ENCODE data around the gene KPTN.

KPTN gene

DNA sequence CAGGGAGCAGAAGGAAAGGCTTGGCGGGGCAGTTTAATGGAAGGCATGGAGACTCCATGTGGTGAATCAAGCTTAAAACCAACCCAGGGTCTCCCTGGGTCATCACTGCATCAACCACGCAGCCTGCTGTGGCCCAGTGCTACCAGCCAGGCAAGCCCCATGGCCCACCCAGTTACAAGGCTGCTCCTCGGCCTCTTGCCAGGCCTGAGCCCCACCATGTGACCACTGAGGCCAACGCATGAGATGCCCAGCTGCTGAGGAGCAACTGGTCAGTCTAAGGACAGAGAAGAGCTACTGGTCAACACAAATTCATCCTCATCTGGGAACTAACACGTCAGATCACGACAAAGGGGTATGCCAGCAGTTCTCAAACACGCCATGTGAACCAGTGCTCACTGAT is 15.4 kb upstream of the KPTN start:
- H3K9me3 ChIP-seq (replicated peaks; ENCODE audit: insufficient read depth, low read length), result no peaks in the 10 kb centered on the region
- H3K27me3 ChIP-seq (replicated peaks; ENCODE audit: insufficient read depth, low read length), result no peaks in the 10 kb centered on the region
- H2AFZ ChIP-seq (ENCODE audit: low read length), result no peak overlapping the region
- peaks cover 20% of the 10 kb centered on the region; the same call in 1 of the 2 replicates for H3K79me2 ChIP-seq (ENCODE audit: low read length)
- no peak overlapping the region for H3K9ac ChIP-seq (ENCODE audit: low read length)
- H3K4me1 ChIP-seq (ENCODE audit: low read length), result no peaks in the 10 kb centered on the region
- 0 out of 2 replicates have a peak, but pooled peaks cover 6% of the 10 kb centered on the region for H4K20me1 ChIP-seq (ENCODE audit: insufficient read depth, low read length)
- no peaks in the 10 kb centered on the region for H3K9me2 ChIP-seq (replicated peaks; ENCODE audit: insufficient read depth, low read length)
- no peaks in the 10 kb centered on the region for H3F3A ChIP-seq (ENCODE audit: insufficient read depth, low read length)
- DNase-seq, result no peak
- H3K4me3 ChIP-seq (ENCODE audit: low read length), result no peak overlapping the region
- no peak overlapping the region for H3K4me2 ChIP-seq (ENCODE audit: low read depth, low read length)
- no peak for TF ChIP-seq CTCF (IDR thresholded peaks at IDR 0.05; ENCODE audit: low read length)
- no peak for TF ChIP-seq EZH2phosphoT487 (IDR thresholded peaks at IDR 0.05; ENCODE audit: low read length)
- TF ChIP-seq EZH2 (optimal IDR thresholded peaks at IDR 0.05; ENCODE audit: low read depth, low read length), result no peak
- no peak overlapping the region for H3K27ac ChIP-seq (ENCODE audit: low read length)
- no peaks in the 10 kb centered on the region for H3K36me3 ChIP-seq (replicated peaks; ENCODE audit: insufficient read depth, low read length)

- H3K27me3 ChIP-seq (replicated peaks; ENCODE audit: insufficient read depth, low read length), result no peaks in the 10 kb centered on the region
- H2AFZ ChIP-seq (ENCODE audit: low read length), result no peak overlapping the region
- H3K4me1 ChIP-seq (ENCODE audit: low read length), result no peaks in the 10 kb centered on the region
- no peak overlapping the region for H3K9ac ChIP-seq (ENCODE audit: low read length)
- no peaks in the 10 kb centered on the region for H3K9me2 ChIP-seq (replicated peaks; ENCODE audit: insufficient read depth, low read length)
- H3K79me2 ChIP-seq (ENCODE audit: low read length), result peaks cover 14% of the 10 kb centered on the region; the same call in 1 of the 2 replicates
- H3K9me3 ChIP-seq (replicated peaks; ENCODE audit: insufficient read depth, low read length), result no peaks in the 10 kb centered on the region
- DNase-seq, result no peak
- H3K36me3 ChIP-seq (replicated peaks; ENCODE audit: insufficient read depth, low read length), result no peaks in the 10 kb centered on the region
- 0 out of 2 replicates have a peak, but pooled peaks cover 6% of the 10 kb centered on the region for H4K20me1 ChIP-seq (ENCODE audit: insufficient read depth, low read length)
- H3F3A ChIP-seq (ENCODE audit: insufficient read depth, low read length), result no peaks in the 10 kb centered on the region
- no peak overlapping the region for H3K4me2 ChIP-seq (ENCODE audit: low read depth, low read length)
- TF ChIP-seq EZH2 (optimal IDR thresholded peaks at IDR 0.05; ENCODE audit: low read depth, low read length), result no peak
- H3K4me3 ChIP-seq (ENCODE audit: low read length), result no peak overlapping the region
- no peak overlapping the region for H3K27ac ChIP-seq (ENCODE audit: low read length)
Observed at GRCh38 chr19:47498561-47498960, 14.5 kb upstream of the KPTN start.

DNA sequence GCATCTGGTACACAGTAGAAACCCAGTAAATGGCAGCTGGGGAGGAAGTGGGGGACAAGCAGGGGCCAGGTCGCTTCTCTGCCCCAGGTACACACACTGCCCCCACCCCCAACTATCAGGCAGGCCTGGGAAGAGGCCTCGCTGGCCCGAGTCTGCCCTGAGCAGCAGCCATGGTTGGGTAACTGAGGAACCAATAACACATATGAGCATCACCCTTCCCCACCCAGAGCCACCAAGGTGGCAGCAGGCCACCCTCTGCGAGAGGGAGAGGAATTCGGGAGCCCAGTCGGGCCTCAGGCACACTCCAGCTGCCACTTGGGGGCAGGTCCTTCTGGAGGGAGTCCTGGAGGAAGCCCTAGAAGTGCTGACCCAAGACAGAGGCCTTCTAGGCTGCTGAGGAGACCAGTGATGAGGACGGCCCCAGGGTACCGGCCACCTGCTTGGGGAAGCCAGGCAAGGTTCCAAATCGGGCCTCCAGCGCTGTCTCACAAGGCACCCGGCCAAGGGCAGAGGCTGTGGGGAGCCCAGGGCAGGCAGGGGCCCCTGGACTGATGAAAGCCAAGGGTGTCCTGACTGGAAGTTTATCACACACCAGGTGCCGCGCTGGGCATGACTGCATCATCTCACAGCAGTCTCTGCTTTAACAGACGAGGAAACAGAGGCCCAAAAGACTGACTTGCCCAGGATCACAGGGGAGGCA is 14.0 kb upstream of the KPTN start:
- TF ChIP-seq EZH2phosphoT487 (IDR thresholded peaks at IDR 0.05; ENCODE audit: low read length) (no peak), EZH2 (optimal IDR thresholded peaks at IDR 0.05; ENCODE audit: low read depth, low read length) (no peak), CTCF (IDR thresholded peaks at IDR 0.05; ENCODE audit: low read length) (no peak)
- H3K4me2 ChIP-seq (ENCODE audit: low read depth, low read length), result no peak overlapping the region

More for the DNA sequence above, 14.0 kb upstream of the KPTN start:
- no peaks in the 10 kb centered on the region for H3K9me3 ChIP-seq (replicated peaks; ENCODE audit: insufficient read depth, low read length)
- H3K4me3 ChIP-seq (ENCODE audit: low read length), result no peak overlapping the region
- H3K79me2 ChIP-seq (ENCODE audit: low read length), result 0 out of 2 replicates have a peak, but pooled peaks cover 10% of the 10 kb centered on the region
- DNase-seq, result no peak
- H4K20me1 ChIP-seq (ENCODE audit: insufficient read depth, low read length), result no peaks in the 10 kb centered on the region
- H3K9ac ChIP-seq (ENCODE audit: low read length), result no peak overlapping the region
- H3K9me2 ChIP-seq (replicated peaks; ENCODE audit: insufficient read depth, low read length), result no peaks in the 10 kb centered on the region
- H3F3A ChIP-seq (ENCODE audit: insufficient read depth, low read length), result no peaks in the 10 kb centered on the region
- H2AFZ ChIP-seq (ENCODE audit: low read length), result no peak overlapping the region
- no peaks in the 10 kb centered on the region for H3K36me3 ChIP-seq (replicated peaks; ENCODE audit: insufficient read depth, low read length)
- H3K27ac ChIP-seq (ENCODE audit: low read length), result no peak overlapping the region
- H3K4me1 ChIP-seq (ENCODE audit: low read length), result no peaks in the 10 kb centered on the region
- H3K27me3 ChIP-seq (replicated peaks; ENCODE audit: insufficient read depth, low read length), result no peaks in the 10 kb centered on the region

All from MM.1S (cell line).